ENCODE measurements around the gene OCA2. TPM values are rescaled to one million over a fixed set of nuclear protein-coding genes. Genes with fewer than 3 reads are reported as not detected.
"Not testable (repeated sequence)": the region's sequence is repeated elsewhere in the genome, so short reads cannot be mapped to it uniquely, and the experiment has no call there.

The OCA2 gene
- total and polyA plus RNA-seq, 4 donors: 0.49 to 23.0 (median 2.3) TPM

- DNase-seq: no peak
These were observed 329.5 kb downstream of the OCA2 start for GRCh38 chr15:27769652-27770051.

GRCh38 chr15:27768732-27769475 is 330.2 kb downstream of the OCA2 start:
- DNase-seq (peak in 2 of 3 donors; percentile 20 to 47), ATAC-seq (ENCODE audit: insufficient read depth, low FRiP score) (no peak)
- H3K9ac ChIP-seq (ENCODE audit: insufficient read depth in 1 of 2, low read length in 2 of 2): no peak overlapping the region
- no peak overlapping the region for H3K27ac ChIP-seq (ENCODE audit: low read depth in 1 of 2, low read length in 1 of 2)
- H3K4me1 ChIP-seq (ENCODE audit: control insufficient read depth in 5 of 5, insufficient read depth in 5 of 5, low read length in 5 of 5): no peaks in the 10 kb centered on the region
- no peak for TF ChIP-seq CTCF (IDR thresholded peaks at IDR 0.05; ENCODE audit: control extremely low read depth, extremely low read depth)
- H3K4me3 ChIP-seq: no peak overlapping the region
- no peaks in the 10 kb centered on the region for H3K27me3 ChIP-seq (ENCODE audit: control insufficient read depth in 3 of 3, insufficient read depth in 3 of 3, low read length in 2 of 3)
- 64 to 65% methylated on average over 24 of the region's 24 CpGs for WGBS, 2 donors
- no peaks in the 10 kb centered on the region for H3K36me3 ChIP-seq (ENCODE audit: control insufficient read depth in 4 of 4, insufficient read depth in 4 of 4, low read length in 4 of 4)
- peaks cover 0 to 3% (median 0%) of the 10 kb centered on the region in 4 donors for H3K9me3 ChIP-seq (ENCODE audit: control insufficient read depth in 4 of 4, insufficient read depth in 3 of 4, low read length in 3 of 4)

More at GRCh38 chr15:27769652-27770051, 329.5 kb downstream of the OCA2 start:
- no peak for ATAC-seq (ENCODE audit: insufficient read depth, low FRiP score)
- Histone ChIP-seq H3K4me1 (ENCODE audit: control insufficient read depth in 5 of 5, insufficient read depth in 5 of 5, low read length in 5 of 5) (no peaks in the 10 kb centered on the region), H3K27me3 (ENCODE audit: control insufficient read depth in 3 of 3, insufficient read depth in 3 of 3, low read length in 2 of 3) (no peaks in the 10 kb centered on the region), H3K4me3 (no peak overlapping the region), H3K27ac (ENCODE audit: low read depth in 1 of 2, low read length in 1 of 2) (no peak overlapping the region), H3K9ac (ENCODE audit: insufficient read depth in 1 of 2, low read length in 2 of 2) (no peak overlapping the region), H3K9me3 (ENCODE audit: control insufficient read depth in 4 of 4, insufficient read depth in 3 of 4, low read length in 3 of 4) (peaks cover 0 to 3% (median 0%) of the 10 kb centered on the region in 4 donors), H3K36me3 (ENCODE audit: control insufficient read depth in 4 of 4, insufficient read depth in 4 of 4, low read length in 4 of 4) (no peaks in the 10 kb centered on the region)
- WGBS, 2 donors: 95 to 96% methylated on average over 12 to 13 of the region's 13 CpGs
- no peak for TF ChIP-seq CTCF (IDR thresholded peaks at IDR 0.05; ENCODE audit: control extremely low read depth, extremely low read depth)

GRCh38 chr15:27767918-27768640 is 331.0 kb downstream of the OCA2 start:
- Histone ChIP-seq H3K4me1 (ENCODE audit: control insufficient read depth in 5 of 5, insufficient read depth in 5 of 5, low read length in 5 of 5) (no peaks in the 10 kb centered on the region), H3K27ac (ENCODE audit: low read depth in 1 of 2, low read length in 1 of 2) (no peak overlapping the region), H3K36me3 (ENCODE audit: control insufficient read depth in 4 of 4, insufficient read depth in 4 of 4, low read length in 4 of 4) (no peaks in the 10 kb centered on the region), H3K9me3 (ENCODE audit: control insufficient read depth in 4 of 4, insufficient read depth in 3 of 4, low read length in 3 of 4) (peaks cover 0 to 3% (median 0%) of the 10 kb centered on the region in 4 donors), H3K9ac (ENCODE audit: insufficient read depth in 1 of 2, low read length in 2 of 2) (no peak overlapping the region), H3K4me3 (no peak overlapping the region), H3K27me3 (ENCODE audit: control insufficient read depth in 3 of 3, insufficient read depth in 3 of 3, low read length in 2 of 3) (no peaks in the 10 kb centered on the region)
- ATAC-seq (ENCODE audit: insufficient read depth, low FRiP score) (no peak), DNase-seq (no peak)
- no peak for TF ChIP-seq CTCF (IDR thresholded peaks at IDR 0.05; ENCODE audit: control extremely low read depth, extremely low read depth)
- 85 to 88% methylated on average over 14 of the region's 14 CpGs for WGBS, 2 donors

GRCh38 chr15:27767430-27767829 is 331.7 kb downstream of the OCA2 start:
- not testable (repeated sequence) for H3K36me3 ChIP-seq (ENCODE audit: control insufficient read depth in 4 of 4, insufficient read depth in 4 of 4, low read length in 4 of 4); H3K9me3 ChIP-seq (ENCODE audit: control insufficient read depth in 4 of 4, insufficient read depth in 3 of 4, low read length in 3 of 4); DNase-seq; H3K4me1 ChIP-seq (ENCODE audit: control insufficient read depth in 5 of 5, insufficient read depth in 5 of 5, low read length in 5 of 5); ATAC-seq (ENCODE audit: insufficient read depth, low FRiP score); H3K9ac ChIP-seq (ENCODE audit: insufficient read depth in 1 of 2, low read length in 2 of 2); H3K27ac ChIP-seq (ENCODE audit: low read depth in 1 of 2, low read length in 1 of 2); H3K27me3 ChIP-seq (ENCODE audit: control insufficient read depth in 3 of 3, insufficient read depth in 3 of 3, low read length in 2 of 3); H3K4me3 ChIP-seq

All from lung (tissue), 12 donors.